Ectodermal cell (in vitro differentiated cells): ENCODE data around the gene SEC16B.

ENCODE experiments used
- H3K27ac ChIP-seq: 2 replicates; pipeline ENCODE4 v1.7.0; 2013; ENCODE audit warnings: mild to moderate bottlenecking, low read depth, low read length; ENCODE audit not compliant: insufficient read depth, poor library complexity, severe bottlenecking
- H3K27me3 ChIP-seq: 2 replicates; pipeline ENCODE4 v1.7.0; 2013; ENCODE audit warnings: mild to moderate bottlenecking, low read length; ENCODE audit not compliant: insufficient read depth, control insufficient read depth, poor library complexity, severe bottlenecking
- H3K36me3 ChIP-seq: one replicate; pipeline ENCODE4 v1.7.0; 2013; ENCODE audit warnings: low read length; ENCODE audit not compliant: control insufficient read depth, insufficient read depth
- H3K4me1 ChIP-seq: one replicate; pipeline ENCODE4 v1.7.0; 2013; ENCODE audit warnings: low read length; ENCODE audit not compliant: control insufficient read depth, insufficient read depth
- H3K4me3 ChIP-seq: 2 replicates; pipeline ENCODE4 v1.7.0; 2013; ENCODE audit warnings: low read depth, low read length, control low read depth; ENCODE audit not compliant: insufficient read depth
- H3K9me3 ChIP-seq: 2 replicates; pipeline ENCODE4 v1.7.0; 2013; ENCODE audit warnings: mild to moderate bottlenecking, low read length, moderate library complexity; ENCODE audit not compliant: control insufficient read depth
- WGBS, 2 experiments: methylation state at CpG; one replicate each; pipeline ENCODE4 v1.1.7; 2013; ENCODE audit warnings: missing lambda C conversion rate in 2 of 2; 5-methylcytosine and 5-hydroxymethylcytosine counted together

SEC16B gene

GRCh38 chr1:177945943-177946650, 23.8 kb downstream of the SEC16B start:
- H3K4me1 ChIP-seq, result peaks cover 9% of the 10 kb centered on the region
- WGBS, 2 experiments, result 51 to 56% methylated on average over 12 of the region's 12 CpGs
- no peaks in the 10 kb centered on the region for H3K9me3 ChIP-seq
- no peak overlapping the region for H3K27ac ChIP-seq
- H3K36me3 ChIP-seq, result no peaks in the 10 kb centered on the region
- H3K4me3 ChIP-seq, result no peak overlapping the region
- no peaks in the 10 kb centered on the region for H3K27me3 ChIP-seq

GRCh38 chr1:177944016-177944949, 25.6 kb downstream of the SEC16B start:
- Histone ChIP-seq H3K4me3 (no peak overlapping the region), H3K36me3 (no peaks in the 10 kb centered on the region), H3K9me3 (no peaks in the 10 kb centered on the region), H3K27ac (no peak overlapping the region), H3K4me1 (peaks cover 18% of the 10 kb centered on the region), H3K27me3 (no peaks in the 10 kb centered on the region)
- WGBS, 2 experiments, result 75 to 84% methylated on average over 17 to 20 of the region's 20 CpGs

- Histone ChIP-seq H3K27ac (no peak overlapping the region), H3K27me3 (no peaks in the 10 kb centered on the region), H3K4me3 (no peak overlapping the region), H3K4me1 (peaks cover 22% of the 10 kb centered on the region), H3K9me3 (no peaks in the 10 kb centered on the region), H3K36me3 (no peaks in the 10 kb centered on the region)
- whole genome bisulfite sequencing, 2 experiments, result 94% methylated on average over 5 of the region's 5 CpGs
These were observed 27.9 kb downstream of the SEC16B start for GRCh38 chr1:177941976-177942375.

- H3K27ac ChIP-seq, result no peak overlapping the region
- H3K9me3 ChIP-seq, result no peaks in the 10 kb centered on the region
- H3K36me3 ChIP-seq, result no peaks in the 10 kb centered on the region
- peaks cover 22% of the 10 kb centered on the region for H3K4me1 ChIP-seq
- H3K27me3 ChIP-seq, result no peaks in the 10 kb centered on the region
- no peak overlapping the region for H3K4me3 ChIP-seq
- WGBS, 2 experiments, result 78 to 91% methylated on average over 1 to 2 of the region's 3 CpGs
These were observed 29.2 kb downstream of the SEC16B start for GRCh38 chr1:177940682-177941081.

GRCh38 chr1:177937931-177938330, 31.9 kb downstream of the SEC16B start:
- H3K27me3 ChIP-seq, result no peaks in the 10 kb centered on the region
- peaks cover 13% of the 10 kb centered on the region for H3K4me1 ChIP-seq
- H3K4me3 ChIP-seq, result no peak overlapping the region
- H3K36me3 ChIP-seq, result no peaks in the 10 kb centered on the region
- no peaks in the 10 kb centered on the region for H3K9me3 ChIP-seq
- 91 to 93% methylated on average over 6 of the region's 6 CpGs for WGBS, 2 experiments
- H3K27ac ChIP-seq, result no peak overlapping the region

GRCh38 chr1:177937174-177937770, 32.6 kb downstream of the SEC16B start:
- H3K9me3 ChIP-seq, result no peaks in the 10 kb centered on the region
- H3K27ac ChIP-seq, result no peak overlapping the region
- H3K36me3 ChIP-seq, result no peaks in the 10 kb centered on the region
- H3K4me3 ChIP-seq, result no peak overlapping the region
- H3K4me1 ChIP-seq, result peaks cover 13% of the 10 kb centered on the region
- no peaks in the 10 kb centered on the region for H3K27me3 ChIP-seq
- WGBS, 2 experiments, result 85% methylated on average over 9 of the region's 9 CpGs

- no peak overlapping the region for H3K27ac ChIP-seq
- no peaks in the 10 kb centered on the region for H3K36me3 ChIP-seq
- H3K27me3 ChIP-seq, result no peaks in the 10 kb centered on the region
- peaks cover 13% of the 10 kb centered on the region for H3K4me1 ChIP-seq
- H3K9me3 ChIP-seq, result no peaks in the 10 kb centered on the region
- 85 to 90% methylated on average over 7 to 8 of the region's 8 CpGs for WGBS, 2 experiments
- H3K4me3 ChIP-seq, result no peak overlapping the region
These were observed 34.0 kb downstream of the SEC16B start for GRCh38 chr1:177935638-177936415.

GRCh38 chr1:177934927-177935326, 34.9 kb downstream of the SEC16B start:
- no peak overlapping the region for H3K4me3 ChIP-seq
- H3K4me1 ChIP-seq, result peaks cover 9% of the 10 kb centered on the region
- no peaks in the 10 kb centered on the region for H3K9me3 ChIP-seq
- no peak overlapping the region for H3K27ac ChIP-seq
- 97 to 100% methylated on average over 3 of the region's 3 CpGs for WGBS, 2 experiments
- no peaks in the 10 kb centered on the region for H3K36me3 ChIP-seq
- no peaks in the 10 kb centered on the region for H3K27me3 ChIP-seq

GRCh38 chr1:177934461-177934860, 35.4 kb downstream of the SEC16B start:
- H3K9me3 ChIP-seq, result no peaks in the 10 kb centered on the region
- H3K27ac ChIP-seq, result no peak overlapping the region
- no peaks in the 10 kb centered on the region for H3K27me3 ChIP-seq
- peaks cover 6% of the 10 kb centered on the region for H3K4me1 ChIP-seq
- no peak overlapping the region for H3K4me3 ChIP-seq
- WGBS, 2 experiments, result 90 to 92% methylated on average over 2 of the region's 3 CpGs
- no peaks in the 10 kb centered on the region for H3K36me3 ChIP-seq
